UCSD-AML1 (cell line): ENCODE data around the gene CSF1R.
"Not testable (repeated sequence)": the region's sequence is repeated elsewhere in the genome, so short reads cannot be mapped to it uniquely, and the experiment has no call there.

Source experiments
- DNase-seq: peaks from one replicate; lab custom pipeline; 2025; ENCODE audit not compliant: unreplicated experiment; lab: John Stamatoyannopoulos, UW

CSF1R gene

DNA sequence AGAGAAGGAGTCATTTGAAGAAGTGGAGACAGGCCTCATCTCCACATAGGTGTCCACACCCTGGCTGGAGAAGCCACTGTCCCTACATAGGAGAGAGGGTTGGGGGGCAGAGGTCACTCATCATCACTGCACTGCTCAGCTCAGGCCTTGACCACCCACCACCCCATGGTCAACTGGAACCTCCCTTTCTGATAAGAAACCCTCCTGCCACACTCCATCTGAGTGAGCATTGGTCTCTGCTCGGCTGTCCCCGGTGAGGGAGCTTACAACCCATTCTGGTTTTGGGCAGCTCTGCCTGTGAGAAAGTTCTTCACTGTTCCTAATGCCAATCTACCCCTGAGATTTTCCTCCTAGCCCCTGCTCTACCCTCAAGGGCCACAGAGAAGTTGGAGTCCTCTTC, 28.8 kb downstream of the CSF1R start:
- no peak for DNase-seq

DNA sequence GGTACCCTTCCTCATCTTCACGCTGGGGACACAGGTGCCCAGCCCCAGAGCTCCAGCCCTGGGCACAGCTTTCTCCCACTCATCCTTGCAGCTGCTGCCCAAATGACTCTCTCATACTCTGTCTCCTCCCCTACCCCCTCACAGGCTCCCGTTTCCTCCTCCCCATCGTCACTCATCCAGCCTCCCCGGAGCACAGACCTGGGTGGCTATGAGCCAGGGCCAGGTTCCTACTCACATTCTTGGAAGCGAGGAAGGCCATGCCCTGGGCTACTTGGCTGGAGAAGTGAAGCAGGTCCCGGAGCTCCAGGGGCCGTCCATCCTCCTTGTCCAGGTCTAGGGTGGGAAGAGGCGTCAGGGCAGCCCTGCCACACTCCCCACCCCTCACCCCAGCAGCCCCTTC, 29.3 kb downstream of the CSF1R start:
- no peak for DNase-seq

DNA sequence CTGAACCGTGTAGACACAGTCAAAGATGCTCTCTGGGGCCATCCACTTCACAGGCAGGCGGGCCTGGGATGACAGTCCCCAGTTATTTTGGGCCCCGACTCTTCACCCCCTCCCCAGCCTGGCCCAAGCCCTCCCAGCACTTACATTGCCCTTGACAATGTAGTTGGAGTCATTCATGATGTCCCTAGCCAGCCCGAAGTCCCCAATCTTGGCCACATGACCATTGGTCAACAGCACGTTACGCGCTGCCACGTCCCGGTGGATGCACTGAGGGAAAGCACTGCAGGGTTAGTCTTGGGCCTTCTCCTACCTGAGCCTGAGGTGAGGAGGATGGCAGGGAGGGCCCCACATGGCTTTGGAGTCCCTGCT, 30.3 kb downstream of the CSF1R start:
- no peak for DNase-seq

DNA sequence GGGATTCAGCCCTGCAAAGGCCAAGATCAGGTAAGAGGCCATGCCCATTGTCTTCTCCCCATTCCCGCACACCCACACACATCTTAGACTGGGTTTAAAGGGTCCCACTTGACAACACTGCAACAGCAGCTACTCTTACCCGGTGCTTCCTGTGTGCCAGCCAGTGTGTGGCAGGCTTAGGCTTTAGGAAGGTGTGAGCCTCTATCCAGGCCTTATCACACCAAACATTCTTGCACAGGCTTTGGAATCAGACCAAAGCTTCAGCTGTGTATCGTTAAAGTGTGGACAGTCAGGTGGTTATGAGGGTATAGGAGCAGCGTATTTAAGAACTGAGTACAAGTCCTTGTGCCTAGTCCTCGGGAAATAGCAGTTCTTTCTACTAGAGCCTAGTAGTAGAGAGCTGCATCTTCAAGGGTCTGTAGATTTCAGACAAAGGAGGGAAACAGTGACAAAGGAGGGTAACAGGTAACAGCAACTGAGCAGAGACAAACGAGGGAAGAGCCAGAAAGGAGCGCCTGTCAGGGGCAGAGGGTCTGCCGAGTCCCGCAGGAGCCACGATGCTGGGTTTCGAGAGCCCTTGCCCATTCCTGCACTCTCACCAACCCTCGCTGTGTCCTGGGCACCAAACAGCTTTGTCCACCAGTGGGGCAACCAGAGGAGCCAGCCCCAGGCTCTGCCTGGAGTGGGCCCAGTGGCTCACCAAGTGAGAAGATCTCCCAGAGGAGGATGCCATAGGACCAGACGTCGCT, 30.9 kb downstream of the CSF1R start:
- no peak for DNase-seq

DNA sequence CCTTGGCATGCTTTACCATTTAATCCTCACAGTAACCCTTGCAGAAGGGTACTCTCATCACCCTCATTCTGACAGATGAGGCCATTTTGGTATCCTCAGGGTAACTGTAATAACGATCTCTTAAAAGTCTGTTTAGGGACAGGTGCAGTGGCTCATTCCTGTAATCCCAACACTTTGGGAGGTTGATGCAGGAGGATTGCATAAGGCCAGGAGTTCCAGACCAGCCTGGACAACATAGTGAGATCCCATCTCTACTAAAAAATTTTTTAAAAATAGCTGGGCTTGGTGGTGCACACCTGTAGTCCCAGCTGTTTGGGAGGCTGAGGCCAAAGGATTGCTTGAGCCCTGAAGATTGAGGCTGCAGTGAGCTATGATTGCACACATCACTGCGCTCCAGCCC, 31.8 kb downstream of the CSF1R start:
- DNase-seq, result no peak

DNA sequence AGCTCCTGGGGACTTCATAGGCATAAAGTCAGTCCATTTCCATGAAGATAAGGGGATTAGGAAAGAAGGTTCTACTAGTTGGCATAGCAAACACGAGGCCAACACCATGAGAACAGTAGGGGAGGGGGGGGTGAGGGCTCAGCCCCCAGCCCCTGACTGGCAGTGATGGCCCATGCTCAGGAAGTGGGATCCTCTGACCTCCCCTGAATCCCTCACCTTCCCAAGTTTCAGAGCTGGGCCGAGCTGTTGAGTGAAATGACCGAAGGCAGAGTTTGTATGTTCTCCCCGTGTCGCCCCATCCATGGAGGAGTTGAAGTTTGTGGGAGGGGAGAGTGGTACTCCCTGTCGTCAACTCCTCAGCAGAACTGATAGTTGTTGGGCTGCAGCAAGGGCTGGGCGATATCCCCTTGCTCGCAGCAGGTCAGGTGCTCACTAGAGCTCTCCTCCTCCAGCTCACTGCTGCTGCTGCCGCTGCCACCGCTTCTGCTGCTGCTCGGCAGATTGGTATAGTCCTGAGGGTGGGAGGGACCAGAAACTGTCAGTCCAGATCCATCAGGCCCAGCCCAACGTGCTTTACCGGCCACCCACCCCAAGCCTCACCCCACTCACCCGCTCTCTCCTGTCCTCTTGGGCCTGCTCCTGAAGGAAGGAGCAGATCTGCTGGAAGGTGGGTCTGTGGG, 32.5 kb downstream of the CSF1R start:
- no peak for DNase-seq

DNA sequence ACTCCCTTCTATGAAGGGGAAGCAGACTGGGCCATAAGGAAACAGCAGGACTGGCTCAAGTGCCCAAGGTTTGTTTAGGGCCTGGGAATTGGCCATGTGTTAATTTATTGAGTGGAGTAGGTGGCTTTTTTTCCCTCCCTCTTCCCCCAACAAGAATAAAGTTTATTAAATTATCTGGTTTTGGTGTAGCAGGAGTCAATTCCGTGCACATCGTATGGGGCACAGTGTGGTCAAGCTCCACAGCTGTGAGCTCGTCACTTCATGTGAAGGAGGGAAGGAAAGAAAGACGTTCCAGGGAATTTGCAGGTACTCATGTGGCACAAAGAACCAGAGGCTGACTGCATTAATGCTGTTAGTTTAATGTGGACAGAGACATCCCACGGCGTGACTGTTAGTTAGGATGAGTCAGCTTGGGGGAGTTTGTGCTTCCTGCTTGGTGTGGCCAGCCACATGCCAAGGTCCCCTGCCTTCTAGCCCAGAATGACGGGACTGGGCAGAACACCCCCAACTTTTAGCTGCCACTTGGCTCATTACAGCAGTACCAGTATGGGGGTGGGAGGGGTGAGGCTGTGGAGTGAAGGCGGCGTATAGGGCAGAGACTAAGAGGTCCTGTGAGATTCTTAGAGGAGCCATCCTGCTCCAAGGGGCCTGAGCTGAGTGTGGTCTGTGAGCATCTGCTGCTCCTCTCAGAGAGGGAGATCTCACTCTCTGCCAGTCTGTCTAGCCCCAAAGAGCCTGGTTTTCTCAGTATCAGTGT, 33.2 kb downstream of the CSF1R start:
- peak; percentile 54 for DNase-seq

DNA sequence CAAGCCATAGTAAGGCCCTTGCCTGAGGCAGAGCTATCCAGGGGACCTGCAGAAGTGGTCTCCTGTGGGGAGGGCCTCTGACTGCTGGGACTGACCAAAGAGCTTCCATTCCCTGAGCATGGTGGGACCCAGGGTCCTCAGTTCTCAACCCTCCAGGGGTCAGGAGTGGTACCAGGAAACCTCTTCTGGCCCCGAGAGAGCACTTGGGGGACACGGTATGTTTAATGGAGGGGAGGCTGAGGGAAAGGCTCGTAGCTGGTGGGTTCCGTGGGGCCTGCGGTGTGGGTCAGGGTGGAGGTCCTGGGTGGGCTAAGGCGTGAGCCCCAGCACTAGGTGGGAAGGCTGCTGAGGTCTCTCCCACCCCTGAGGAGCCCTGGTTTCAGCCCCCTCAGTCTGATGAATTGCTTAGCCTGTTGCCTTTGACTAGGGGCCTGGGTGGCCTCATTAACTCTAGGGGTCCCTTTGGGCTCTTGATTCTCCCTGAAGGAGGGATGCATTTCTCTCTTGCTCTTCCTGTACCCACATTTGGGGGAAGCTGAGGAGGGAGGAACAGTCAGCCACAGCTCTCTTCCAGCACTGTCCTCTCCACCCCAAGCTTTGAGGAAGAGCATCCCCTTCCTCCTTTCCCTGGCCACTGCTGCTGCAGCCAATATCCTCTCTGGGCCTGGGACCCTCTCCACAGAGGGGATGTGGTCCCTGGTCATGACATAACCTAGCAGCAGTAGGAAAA, 34.0 kb downstream of the CSF1R start:
- peak; percentile 41 for DNase-seq

DNA sequence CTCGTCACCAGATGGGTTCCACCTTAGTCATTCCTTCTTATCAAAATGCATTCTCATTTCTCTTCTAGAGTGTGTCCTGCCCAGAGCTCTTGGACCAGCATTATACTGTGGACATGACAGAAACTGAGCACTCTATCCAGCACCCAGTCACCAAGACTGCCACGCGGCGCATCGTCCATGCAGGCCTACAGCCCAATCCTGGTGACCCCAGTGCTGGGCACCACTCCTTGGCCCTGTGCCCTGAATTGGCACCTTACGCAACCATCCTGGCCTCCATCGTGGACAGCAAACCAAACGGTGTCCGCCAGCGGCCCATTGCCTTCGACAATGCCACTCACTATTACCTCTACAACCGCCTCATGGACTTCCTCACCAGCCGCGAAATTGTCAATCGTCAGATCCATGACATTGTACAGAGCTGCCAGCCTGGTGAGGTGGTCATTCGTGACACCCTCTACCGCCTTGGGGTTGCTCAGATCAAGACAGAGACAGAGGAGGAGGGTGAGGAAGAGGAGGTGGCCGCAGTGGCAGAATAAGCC, 34.6 kb downstream of the CSF1R start:
- DNase-seq, result no peak

DNA sequence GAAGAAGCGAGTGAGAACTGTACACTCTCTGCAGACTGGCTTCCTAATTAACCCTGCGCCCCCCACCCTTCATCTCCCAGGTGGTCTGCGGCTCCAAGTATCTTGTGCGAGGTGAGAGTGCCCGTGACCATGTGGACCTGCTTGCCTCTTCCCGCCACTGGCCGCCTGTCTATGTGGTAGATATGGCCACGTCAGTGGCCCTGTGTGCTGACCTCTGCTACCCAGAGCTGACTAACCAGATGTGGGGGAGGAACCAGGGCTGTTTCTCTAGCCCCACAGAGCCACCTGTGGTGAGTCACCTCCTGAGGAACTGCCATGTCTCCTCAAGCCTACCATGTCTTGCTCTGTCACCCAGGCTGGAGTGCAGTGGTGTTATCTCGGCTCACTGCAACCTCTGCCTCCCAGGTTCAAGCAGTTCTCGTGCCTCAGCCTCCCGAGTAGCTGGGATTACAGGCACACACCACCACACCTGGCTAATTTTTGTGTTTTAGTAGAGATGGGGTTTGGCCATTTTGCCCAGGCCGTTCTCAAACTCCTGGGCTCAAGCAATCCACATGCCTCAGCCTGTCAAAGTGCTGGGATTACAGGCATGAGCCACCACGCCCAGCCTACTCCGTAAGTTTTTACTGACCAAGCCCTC, 36.1 kb downstream of the CSF1R start:
- not testable (repeated sequence) for DNase-seq

DNA sequence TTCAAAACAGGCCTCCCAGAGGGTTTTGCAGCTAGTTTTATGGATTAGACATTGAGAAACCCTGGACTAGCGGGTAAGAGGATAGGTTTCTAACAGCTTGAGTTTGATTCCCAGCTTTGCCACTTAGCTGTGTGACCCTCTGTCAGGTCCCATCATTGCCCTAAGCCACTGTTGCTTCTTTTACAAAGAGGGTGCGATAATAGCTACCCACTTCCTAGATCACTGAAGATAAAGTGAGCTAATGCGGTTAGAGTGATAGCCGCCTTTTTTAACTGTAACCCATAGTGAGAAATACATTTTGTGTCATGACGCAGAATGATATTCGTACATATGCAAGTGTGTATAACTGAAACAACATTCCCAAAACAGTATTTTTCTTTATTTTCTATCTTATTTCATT, 40.3 kb downstream of the CSF1R start:
- no peak for DNase-seq

DNA sequence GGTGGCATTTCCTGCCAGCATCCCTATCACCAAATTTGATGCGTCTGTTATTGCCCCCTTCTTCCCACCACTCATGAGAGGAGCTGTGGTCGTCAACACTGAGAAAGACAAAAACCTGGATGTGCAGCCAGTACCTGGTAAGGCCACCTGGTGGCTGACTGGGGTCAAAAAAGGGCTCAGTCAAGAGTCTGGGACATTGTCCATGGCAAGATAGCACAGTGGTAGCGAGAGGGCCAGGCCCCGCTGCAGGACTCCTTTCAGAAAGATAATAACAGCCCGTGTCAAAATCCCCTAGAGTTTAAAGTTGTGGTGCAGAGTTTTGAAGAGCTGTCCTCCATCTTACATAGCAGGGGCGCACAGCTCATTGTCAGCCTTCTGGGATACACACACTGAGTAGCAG, 40.8 kb downstream of the CSF1R start:
- DNase-seq, result no peak

DNA sequence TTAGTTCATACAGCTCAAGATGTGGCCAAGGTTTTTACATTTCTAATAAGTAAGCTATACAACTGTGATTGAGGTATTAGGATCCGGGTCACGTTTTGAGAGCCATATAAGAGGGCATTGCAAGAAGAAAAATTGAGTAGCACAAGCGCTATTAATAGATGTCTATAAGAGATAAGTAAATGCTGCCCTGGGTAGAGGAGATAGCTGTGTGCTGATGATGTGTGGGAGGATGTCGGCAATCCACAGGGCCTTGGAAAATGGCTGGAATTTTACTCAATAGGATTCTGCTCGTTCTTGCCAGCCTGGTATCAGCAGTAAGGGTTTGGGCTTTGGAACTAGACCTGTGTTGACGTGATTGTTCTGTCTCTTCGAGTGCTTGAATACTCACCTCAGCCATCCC, 41.6 kb downstream of the CSF1R start:
- no peak for DNase-seq

DNA sequence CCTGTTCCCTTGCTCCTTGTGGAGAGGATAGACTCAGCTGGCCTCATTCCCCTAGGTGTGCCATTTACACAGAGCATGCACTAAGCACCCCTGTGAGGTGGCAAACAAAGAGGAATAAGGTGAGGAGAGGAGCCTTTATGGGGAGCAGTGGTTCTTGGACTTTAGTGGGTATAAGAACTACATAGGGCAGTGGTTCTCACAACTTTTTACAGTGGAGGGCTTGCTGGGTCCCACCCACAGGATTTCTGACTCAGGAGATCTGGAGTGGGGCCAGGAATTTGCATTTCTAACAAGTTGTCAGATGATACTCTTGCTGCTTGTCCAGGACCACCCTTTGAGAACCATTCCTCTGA, 42.0 kb downstream of the CSF1R start:
- DNase-seq, result no peak

DNA sequence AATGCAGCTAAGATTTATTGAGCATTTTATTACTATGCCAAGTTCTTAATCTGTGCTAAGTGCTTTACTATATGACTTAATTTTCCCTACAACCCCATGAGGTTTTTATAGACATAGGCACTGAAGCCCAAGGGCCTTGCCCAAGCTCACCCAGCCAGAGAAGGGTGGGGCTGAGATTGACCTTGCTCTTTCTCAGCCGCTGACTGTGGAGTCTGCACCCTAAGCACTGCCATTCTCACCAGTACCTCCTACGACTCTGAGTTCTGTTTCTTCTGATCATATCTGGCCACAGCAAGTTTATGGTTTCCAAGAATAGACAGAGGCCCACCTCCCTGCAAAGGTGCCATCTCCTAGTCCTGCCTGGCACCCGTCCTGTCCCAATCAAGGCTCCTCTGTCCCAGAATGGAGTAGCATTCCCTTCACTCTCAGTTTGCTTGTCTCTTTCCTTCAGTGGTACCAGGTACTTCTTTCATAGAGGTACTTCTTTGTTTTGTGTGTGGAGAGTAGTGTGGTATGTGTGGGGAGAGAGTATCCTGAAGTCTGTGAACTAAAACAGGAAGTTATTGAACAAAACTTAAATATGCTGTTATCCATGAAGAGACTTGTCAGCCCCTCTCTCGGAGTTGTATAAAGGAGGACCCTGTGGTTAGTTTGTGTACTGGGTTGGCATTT, 42.6 kb downstream of the CSF1R start:
- no peak for DNase-seq

DNA sequence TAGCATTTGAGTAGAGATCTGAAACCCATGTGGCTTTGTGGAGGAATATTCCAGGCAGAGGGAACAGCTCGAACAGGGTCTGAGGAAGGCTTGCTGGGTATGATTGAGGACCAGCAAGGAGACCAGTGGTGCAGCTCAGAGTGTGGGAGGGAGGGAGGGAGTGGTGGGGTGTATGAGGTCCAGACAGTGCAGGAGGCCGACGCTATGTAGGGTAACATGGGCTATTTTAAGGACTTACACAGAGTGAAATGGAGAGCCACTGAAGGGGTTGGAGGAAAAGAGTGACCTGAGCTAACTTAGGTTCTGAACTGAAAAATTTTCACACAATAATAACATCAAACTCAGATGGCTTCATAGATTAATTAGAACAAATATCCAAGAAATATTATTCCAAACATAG, 43.9 kb downstream of the CSF1R start:
- no peak for DNase-seq

DNA sequence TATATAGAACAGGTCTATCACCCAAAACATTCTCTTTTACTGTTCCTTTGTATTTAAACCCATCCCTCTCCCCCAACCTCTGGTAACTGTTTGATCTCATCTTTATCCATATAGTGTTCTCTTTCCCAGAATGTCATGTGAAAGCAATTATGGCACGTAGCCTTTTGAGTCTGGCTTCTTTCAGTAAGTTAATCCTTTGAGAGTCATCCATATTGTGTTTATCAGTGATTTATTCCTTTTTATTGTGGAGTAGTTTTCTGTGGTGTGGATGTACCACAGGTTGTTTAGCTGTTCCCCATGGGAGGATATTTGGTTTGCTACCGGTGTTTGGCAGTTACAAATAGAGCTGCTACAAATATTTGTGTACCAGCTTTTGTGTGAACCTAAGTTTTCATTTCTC, 47.8 kb downstream of the CSF1R start:
- DNase-seq, result no peak

DNA sequence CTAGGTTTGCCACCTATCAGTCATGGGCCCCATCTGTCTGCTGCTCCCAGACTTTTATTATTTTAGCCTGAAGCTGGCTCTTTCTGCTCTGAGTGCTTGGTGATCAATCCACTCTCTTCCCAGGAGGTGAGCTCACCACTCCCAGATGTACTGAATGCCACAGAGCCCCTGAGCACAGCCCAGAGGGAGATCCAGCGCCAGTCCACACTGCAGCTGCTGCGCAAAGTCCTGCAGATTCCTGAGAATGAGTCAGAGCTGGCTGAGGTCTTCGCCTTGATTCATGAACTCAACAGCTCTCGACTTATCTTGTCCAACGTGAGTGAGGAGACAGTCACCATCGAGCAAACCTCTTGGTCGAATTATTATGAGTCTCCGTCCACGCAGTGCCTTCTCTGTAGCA, 49.8 kb downstream of the CSF1R start:
- no peak for DNase-seq

DNA sequence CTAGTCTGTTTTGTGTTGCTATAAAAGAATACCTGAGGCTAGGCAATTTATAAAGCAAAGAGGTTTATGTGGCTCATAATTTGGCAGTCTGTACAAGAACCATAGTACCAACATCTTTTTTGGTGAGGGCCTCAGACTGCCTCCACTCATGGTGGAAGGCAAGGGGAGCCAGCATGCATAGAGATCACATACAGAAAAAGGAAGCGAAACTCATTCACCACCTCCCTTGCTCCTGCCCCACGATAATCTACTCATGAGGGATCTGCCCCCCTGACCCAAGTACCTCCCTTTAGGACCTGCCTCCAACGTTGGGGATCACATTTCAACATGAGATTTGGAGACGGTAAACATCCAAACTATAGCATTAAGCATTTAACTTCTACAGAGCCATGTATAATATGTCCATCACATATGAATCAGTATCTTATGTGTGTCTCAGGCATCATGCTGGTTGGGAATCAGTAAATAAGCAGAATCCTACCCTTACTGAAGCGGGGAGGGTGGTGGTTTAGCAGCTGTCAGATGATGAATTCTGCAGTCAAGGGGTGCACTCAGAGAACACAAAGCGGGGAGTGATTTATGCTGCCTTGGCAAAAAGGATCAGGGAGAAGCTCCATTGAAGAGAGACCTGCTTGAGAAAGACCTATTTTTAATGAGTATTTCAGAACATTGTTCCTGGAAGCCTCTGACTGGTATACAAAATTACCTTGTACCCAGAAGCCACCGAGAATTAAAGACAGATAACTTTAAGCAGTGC, 51.0 kb downstream of the CSF1R start:
- DNase-seq, result no peak

DNA sequence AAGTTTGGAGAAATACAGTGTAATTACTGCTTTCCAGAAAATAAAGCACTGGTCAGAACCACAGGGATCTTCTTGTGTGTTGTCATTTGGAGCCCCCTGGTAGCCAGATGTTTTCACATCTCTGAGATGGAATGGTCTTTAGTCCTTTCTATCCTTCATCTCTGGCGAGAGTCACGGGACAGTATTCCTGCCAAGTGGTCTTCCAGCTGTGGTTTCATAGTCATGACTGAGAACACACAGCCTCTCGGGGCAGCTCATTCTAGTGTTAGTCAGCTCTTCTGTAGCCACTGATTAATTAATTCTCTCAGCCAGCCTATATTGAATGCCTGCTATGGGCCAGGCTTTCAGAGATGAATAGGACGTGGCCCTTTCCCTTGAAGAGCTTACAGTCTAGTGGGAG, 51.7 kb downstream of the CSF1R start:
- DNase-seq, result no peak
